Measurements from ENCODE around the gene USP38.
"Not testable (repeated sequence)": the region's sequence is repeated elsewhere in the genome, so short reads cannot be mapped to it uniquely, and the experiment has no call there.

The USP38 gene

GRCh38 chr4:143148521-143148920 is 36.2 kb upstream of the USP38 start:
- Histone ChIP-seq H3K9me2 (replicated peaks; ENCODE audit: control insufficient read depth, low read length) (no peaks in the 10 kb centered on the region; the same call in 1 of the 2 replicates), H3K9me3 (ENCODE audit: control insufficient read depth, insufficient read depth, low read length) (peaks cover 4% of the 10 kb centered on the region; the same call in 1 of the 2 replicates), H3K27me3 (ENCODE audit: control insufficient read depth, low read length) (no peaks in the 10 kb centered on the region), H3K4me3 (ENCODE audit: low read length) (no peak overlapping the region), H3K4me1 (ENCODE audit: control insufficient read depth, low read length) (no peaks in the 10 kb centered on the region), H3K79me2 (ENCODE audit: control insufficient read depth, low read length) (no peaks in the 10 kb centered on the region), H3K27ac (ENCODE audit: low read depth, low read length) (no peak overlapping the region), H3F3A (ENCODE audit: control insufficient read depth, insufficient read depth) (no peaks in the 10 kb centered on the region), H4K20me1 (ENCODE audit: control insufficient read depth, insufficient read depth, low read depth, low read length) (no peaks in the 10 kb centered on the region), H3K4me2 (ENCODE audit: low read length) (no peak overlapping the region), H3K36me3 (ENCODE audit: control insufficient read depth, low read length) (no peaks in the 10 kb centered on the region)
- TF ChIP-seq, protein P1, sequence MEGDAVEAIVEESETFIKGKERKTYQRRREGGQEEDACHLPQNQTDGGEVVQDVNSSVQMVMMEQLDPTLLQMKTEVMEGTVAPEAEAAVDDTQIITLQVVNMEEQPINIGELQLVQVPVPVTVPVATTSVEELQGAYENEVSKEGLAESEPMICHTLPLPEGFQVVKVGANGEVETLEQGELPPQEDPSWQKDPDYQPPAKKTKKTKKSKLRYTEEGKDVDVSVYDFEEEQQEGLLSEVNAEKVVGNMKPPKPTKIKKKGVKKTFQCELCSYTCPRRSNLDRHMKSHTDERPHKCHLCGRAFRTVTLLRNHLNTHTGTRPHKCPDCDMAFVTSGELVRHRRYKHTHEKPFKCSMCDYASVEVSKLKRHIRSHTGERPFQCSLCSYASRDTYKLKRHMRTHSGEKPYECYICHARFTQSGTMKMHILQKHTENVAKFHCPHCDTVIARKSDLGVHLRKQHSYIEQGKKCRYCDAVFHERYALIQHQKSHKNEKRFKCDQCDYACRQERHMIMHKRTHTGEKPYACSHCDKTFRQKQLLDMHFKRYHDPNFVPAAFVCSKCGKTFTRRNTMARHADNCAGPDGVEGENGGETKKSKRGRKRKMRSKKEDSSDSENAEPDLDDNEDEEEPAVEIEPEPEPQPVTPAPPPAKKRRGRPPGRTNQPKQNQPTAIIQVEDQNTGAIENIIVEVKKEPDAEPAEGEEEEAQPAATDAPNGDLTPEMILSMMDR (IDR thresholded peaks at IDR 0.05; ENCODE audit: low read depth, low read length, poor library complexity, severe bottlenecking): no peak

DNA sequence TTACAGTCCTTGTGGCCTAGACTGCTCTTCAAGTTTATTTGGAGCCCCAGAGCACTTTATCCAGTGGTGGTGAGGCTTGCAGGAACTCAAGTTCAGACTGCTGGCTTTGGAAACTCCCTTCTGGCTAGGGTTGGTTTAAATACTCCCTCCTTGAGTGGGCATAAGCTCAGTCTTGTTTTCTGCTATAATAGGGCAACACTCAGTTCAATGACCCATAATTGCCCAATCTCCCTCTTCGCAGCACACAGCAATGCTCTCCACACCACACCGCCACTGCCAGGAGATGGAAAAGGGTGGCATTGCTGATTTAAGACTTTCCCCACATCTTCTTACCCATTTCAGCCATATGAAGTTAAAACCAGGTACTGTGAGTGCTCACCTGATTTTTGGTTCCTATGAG is 27.9 kb upstream of the USP38 start:
- no peak overlapping the region for H3K4me2 ChIP-seq (ENCODE audit: low read length)
- H3F3A ChIP-seq (ENCODE audit: control insufficient read depth, insufficient read depth): no peaks in the 10 kb centered on the region
- no peaks in the 10 kb centered on the region for H3K9me2 ChIP-seq (replicated peaks; ENCODE audit: control insufficient read depth, low read length)
- no peaks in the 10 kb centered on the region for H4K20me1 ChIP-seq (ENCODE audit: control insufficient read depth, insufficient read depth, low read depth, low read length)
- H3K4me1 ChIP-seq (ENCODE audit: control insufficient read depth, low read length): no peaks in the 10 kb centered on the region
- H3K9me3 ChIP-seq (ENCODE audit: control insufficient read depth, insufficient read depth, low read length): peaks cover 2% of the 10 kb centered on the region; the same call in 1 of the 2 replicates
- no peaks in the 10 kb centered on the region for H3K36me3 ChIP-seq (ENCODE audit: control insufficient read depth, low read length)
- H3K27me3 ChIP-seq (ENCODE audit: control insufficient read depth, low read length): no peaks in the 10 kb centered on the region
- H3K4me3 ChIP-seq (ENCODE audit: low read length): no peak overlapping the region
- H3K79me2 ChIP-seq (ENCODE audit: control insufficient read depth, low read length): no peaks in the 10 kb centered on the region
- TF ChIP-seq, protein P1 (IDR thresholded peaks at IDR 0.05; ENCODE audit: low read depth, low read length, poor library complexity, severe bottlenecking): no peak
- no peak for TF ChIP-seq EZH2phosphoT487 (IDR thresholded peaks at IDR 0.05; ENCODE audit: borderline replicate concordance, low read length)
- no peak overlapping the region for H3K27ac ChIP-seq (ENCODE audit: low read depth, low read length)

DNA sequence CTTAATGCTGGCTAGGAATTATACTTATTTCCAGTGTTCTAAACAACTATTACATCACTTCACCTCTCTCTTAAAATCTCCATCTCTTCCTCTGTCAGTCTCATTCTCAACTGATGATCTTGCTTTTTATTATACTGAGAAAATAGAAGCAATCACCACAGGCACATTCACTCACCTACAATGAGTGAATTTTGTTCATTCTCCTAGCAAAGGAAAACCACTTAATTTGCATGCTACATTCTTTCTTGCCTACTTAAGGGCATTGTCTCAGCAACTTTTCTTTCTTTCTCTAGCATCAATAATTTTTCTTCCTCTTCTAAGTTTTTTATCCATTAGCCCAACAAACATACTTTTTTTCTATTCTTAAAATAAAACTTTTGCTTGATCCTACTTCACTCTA is 21.1 kb upstream of the USP38 start:
- Histone ChIP-seq H3K4me1 (ENCODE audit: control insufficient read depth, low read length) (peaks cover 12% of the 10 kb centered on the region), H3F3A (ENCODE audit: control insufficient read depth, insufficient read depth) (no peaks in the 10 kb centered on the region), H3K4me3 (ENCODE audit: low read length) (no peak overlapping the region), H4K20me1 (ENCODE audit: control insufficient read depth, insufficient read depth, low read depth, low read length) (no peaks in the 10 kb centered on the region), H3K9me2 (replicated peaks; ENCODE audit: control insufficient read depth, low read length) (no peaks in the 10 kb centered on the region), H3K27ac (ENCODE audit: low read depth, low read length) (no peak overlapping the region), H3K79me2 (ENCODE audit: control insufficient read depth, low read length) (no peaks in the 10 kb centered on the region), H3K9me3 (ENCODE audit: control insufficient read depth, insufficient read depth, low read length) (no peaks in the 10 kb centered on the region), H3K4me2 (ENCODE audit: low read length) (peak overlapping the region; percentile 35), H3K36me3 (ENCODE audit: control insufficient read depth, low read length) (no peaks in the 10 kb centered on the region), H3K27me3 (ENCODE audit: control insufficient read depth, low read length) (no peaks in the 10 kb centered on the region)
- TF ChIP-seq, protein P1 (IDR thresholded peaks at IDR 0.05; ENCODE audit: low read depth, low read length, poor library complexity, severe bottlenecking): no peak
- TF ChIP-seq EZH2phosphoT487 (IDR thresholded peaks at IDR 0.05; ENCODE audit: borderline replicate concordance, low read length): no peak

- H3K4me2 ChIP-seq (ENCODE audit: low read length); H3K36me3 ChIP-seq (ENCODE audit: control insufficient read depth, low read length); H3K27ac ChIP-seq (ENCODE audit: low read depth, low read length); H3K4me3 ChIP-seq (ENCODE audit: low read length); H3K9me2 ChIP-seq (replicated peaks; ENCODE audit: control insufficient read depth, low read length); H3F3A ChIP-seq (ENCODE audit: control insufficient read depth, insufficient read depth); H3K79me2 ChIP-seq (ENCODE audit: control insufficient read depth, low read length); H3K9me3 ChIP-seq (ENCODE audit: control insufficient read depth, insufficient read depth, low read length); H4K20me1 ChIP-seq (ENCODE audit: control insufficient read depth, insufficient read depth, low read depth, low read length); H3K27me3 ChIP-seq (ENCODE audit: control insufficient read depth, low read length): not testable (repeated sequence)
- peaks cover 12% of the 10 kb centered on the region for H3K4me1 ChIP-seq (ENCODE audit: control insufficient read depth, low read length)
Observed at GRCh38 chr4:143166722-143167121, 18.0 kb upstream of the USP38 start.

Measured in DOHH2 (cell line).